HEK293 (cell line): ENCODE data around the gene PSORS1C2.

Experiments used
- CTCF ChIA-PET: fragments of 350-600 bp; formaldehyde crosslinking; extraction: SDS; loops from one replicate; lab custom pipeline; 2021; ENCODE audit warnings: antibody characterized with exemption; lab: Yijun Ruan, JAX
- POLR2A ChIA-PET: fragments of 300-600 bp; formaldehyde crosslinking; extraction: SDS; loops from one replicate; lab custom pipeline; 2020; ENCODE audit warnings: antibody characterized with exemption, inconsistent platforms; lab: Yijun Ruan, JAX
- H3K27ac ChIP-seq: fragments of 200-500 bp; sonication (Bioruptor generic); 2 replicates; pipeline ENCODE4 v1.5.1; 2014; ENCODE audit warnings: low read depth, low read length, control low read depth, inconsistent platforms; ENCODE audit errors: extremely low read depth
- H3K36me3 ChIP-seq, 2 experiments: fragments of 200-500 bp in 1 of 2; sonication (Bioruptor generic) in 1 of 2; 1 replicate in 1 of 2; 2 replicates in 1 of 2; pipeline ENCODE4 v1.5.1; 2014 to 2017; ENCODE audit warnings: inconsistent platforms in 2 of 2, low read length in 2 of 2; ENCODE audit not compliant: control insufficient read depth in 2 of 2, insufficient read depth in 1 of 2
- H3K4me1 ChIP-seq: fragments of 200-500 bp; sonication (Bioruptor generic); 2 replicates; pipeline ENCODE4 v1.5.1; 2014; ENCODE audit warnings: mild to moderate bottlenecking, low read length, inconsistent platforms; ENCODE audit not compliant: control insufficient read depth, insufficient read depth
- H3K4me3 ChIP-seq: 2 replicates; pipeline ENCODE4 v1.5.1; 2011; ENCODE audit warnings: low read depth, mild to moderate bottlenecking, control low read depth, low read length, moderate library complexity
- H3K9me3 ChIP-seq: fragments of 200-500 bp; sonication (Bioruptor generic); 2 replicates; pipeline ENCODE4 v1.5.1; 2014; ENCODE audit warnings: low read depth, low read length, inconsistent platforms; ENCODE audit not compliant: control insufficient read depth, insufficient read depth
- CTCF ChIP-seq: fragments of 450-650 bp; formaldehyde crosslinking; IDR thresholded peaks from 2 replicates; pipeline ENCODE4 v1.5.1; 2016; ENCODE audit warnings: missing biosample characterization, missing genetic modification characterization
- PRDM2 ChIP-seq: fragments of 450-650 bp; formaldehyde crosslinking; IDR thresholded peaks from 2 replicates; pipeline ENCODE4 v1.5.1; 2016; ENCODE audit warnings: missing biosample characterization, missing genetic modification characterization, borderline replicate concordance
- REPIN1 ChIP-seq: fragments of 450-650 bp; formaldehyde crosslinking; IDR thresholded peaks from 2 replicates; pipeline ENCODE4 v1.5.1; 2017; ENCODE audit warnings: missing biosample characterization, missing genetic modification characterization, low read depth
- REST ChIP-seq: fragments of 450-650 bp; formaldehyde crosslinking; IDR thresholded peaks from 2 replicates; pipeline ENCODE4 v1.5.1; 2016; ENCODE audit warnings: missing biosample characterization, missing genetic modification characterization
- SCRT1 ChIP-seq: fragments of 450-650 bp; formaldehyde crosslinking; IDR thresholded peaks from 2 replicates; pipeline ENCODE4 v1.5.1; 2016; ENCODE audit warnings: missing biosample characterization, missing genetic modification characterization, borderline replicate concordance
- SETDB1 ChIP-seq: IDR thresholded peaks from one replicate; pipeline ENCODE4 v1.6.1; 2017; ENCODE audit warnings: mild to moderate bottlenecking, low read length, moderate library complexity, mixed read lengths; ENCODE audit not compliant: insufficient read length
- SP3 ChIP-seq: fragments of 450-650 bp; formaldehyde crosslinking; IDR thresholded peaks from 2 replicates; pipeline ENCODE4 v1.5.1; 2016; ENCODE audit warnings: missing biosample characterization, missing genetic modification characterization
- ZFP41 ChIP-seq: fragments of 450-650 bp; formaldehyde crosslinking; IDR thresholded peaks from 2 replicates; pipeline ENCODE4 v1.5.1; 2016; ENCODE audit warnings: missing biosample characterization, missing genetic modification characterization, borderline replicate concordance
- ZNF16 ChIP-seq: fragments of 450-650 bp; formaldehyde crosslinking; IDR thresholded peaks from 2 replicates; pipeline ENCODE4 v1.5.1; 2016; ENCODE audit warnings: low read depth, missing biosample characterization, missing genetic modification characterization
- ZNF335 ChIP-seq: fragments of 450-650 bp; formaldehyde crosslinking; conservative IDR thresholded peaks from 2 replicates; pipeline ENCODE4 v1.5.1; 2016; ENCODE audit warnings: missing biosample characterization, missing genetic modification characterization
- ZNF366 ChIP-seq: fragments of 450-650 bp; formaldehyde crosslinking; conservative IDR thresholded peaks from 2 replicates; pipeline ENCODE4 v1.5.1; 2016; ENCODE audit warnings: missing biosample characterization, missing genetic modification characterization
- ZNF530 ChIP-seq: fragments of 450-650 bp; formaldehyde crosslinking; IDR thresholded peaks from 2 replicates; pipeline ENCODE4 v1.5.1; 2016; ENCODE audit warnings: low read depth, missing biosample characterization, missing genetic modification characterization
- ZNF560 ChIP-seq: fragments of 450-650 bp; formaldehyde crosslinking; IDR thresholded peaks from 2 replicates; pipeline ENCODE4 v1.5.1; 2017; ENCODE audit warnings: missing biosample characterization, missing genetic modification characterization, borderline replicate concordance
- ZNF571 ChIP-seq: fragments of 450-650 bp; formaldehyde crosslinking; IDR thresholded peaks from 2 replicates; pipeline ENCODE4 v1.5.0; 2017; ENCODE audit warnings: missing biosample characterization, missing genetic modification characterization
- ZNF658 ChIP-seq: fragments of 450-650 bp; formaldehyde crosslinking; IDR thresholded peaks from 2 replicates; pipeline ENCODE4; 2016; ENCODE audit warnings: missing biosample characterization, missing genetic modification characterization
- ZNF660 ChIP-seq: fragments of 450-650 bp; IDR thresholded peaks from 2 replicates; pipeline ENCODE4 v1.5.1; 2018; ENCODE audit warnings: missing biosample characterization, mild to moderate bottlenecking, missing genetic modification characterization
- ZNF776 ChIP-seq: fragments of 450-650 bp; formaldehyde crosslinking; IDR thresholded peaks from 2 replicates; pipeline ENCODE4 v1.5.0; 2017; ENCODE audit warnings: missing biosample characterization, missing genetic modification characterization, borderline replicate concordance

PSORS1C2 gene

GRCh38 chr6:31131595-31131994, 7.3 kb downstream of the PSORS1C2 start:
- no peak overlapping the region for H3K27ac ChIP-seq
- no peak for TF ChIP-seq ZNF776 (tag by site-specific recombination)
- TF ChIP-seq, all 188 proteins: peak for 0
- POLR2A ChIA-PET, result interaction anchor here (0.6 to 0.7 kb wide), 2 partner anchors 226 to 437 kb away, joined by 3 read pairs; no protein-coding TSS in a partner anchor
- H3K36me3 ChIP-seq, result no peaks in the 10 kb centered on the region
- no peaks in the 10 kb centered on the region for H3K4me1 ChIP-seq
- CTCF ChIA-PET, result interaction anchor here (0.6 to 11.3 kb wide), 9 partner anchors 16 to 676 kb away, joined by 3 to 100 read pairs (median 4); no protein-coding TSS in a partner anchor
- no peaks in the 10 kb centered on the region for H3K9me3 ChIP-seq
- no peak overlapping the region for H3K4me3 ChIP-seq

- Histone ChIP-seq H3K9me3 (no peaks in the 10 kb centered on the region), H3K27ac (no peak overlapping the region), H3K4me3 (no peak overlapping the region), H3K4me1 (no peaks in the 10 kb centered on the region), H3K36me3 (no peaks in the 10 kb centered on the region)
- no peak for TF ChIP-seq REST (tag by site-specific recombination)
- ChIA-PET POLR2A (interaction anchor here (0.7 to 1.2 kb wide), 2 partner anchors 11 to 516 kb away, joined by 3 to 6 read pairs; no protein-coding TSS in a partner anchor), CTCF (interaction anchor here (0.6 to 11.3 kb wide), 14 partner anchors 9 to 310 kb away, joined by 3 to 100 read pairs (median 3); partner anchors contain the start of genes PSORS1C1, PSORS1C2 and TCF19)
Observed at GRCh38 chr6:31130751-31131150, 8.1 kb downstream of the PSORS1C2 start.

GRCh38 chr6:31129130-31129529, 9.7 kb downstream of the PSORS1C2 start:
- CTCF ChIA-PET, result interaction anchor here (0.6 to 11.3 kb wide), 26 partner anchors 11 to 299 kb away, joined by 3 to 100 read pairs (median 4); partner anchors contain the start of genes C6orf15, PSORS1C1 and PSORS1C2

GRCh38 chr6:31128093-31128676, 10.7 kb downstream of the PSORS1C2 start:
- ChIA-PET POLR2A (no interaction called here), CTCF (interaction anchor here (0.5 to 11.3 kb wide), 31 partner anchors 12 to 811 kb away, joined by 3 to 100 read pairs (median 4); partner anchors contain the start of genes C6orf15, PSORS1C1 and PSORS1C2)
- TF ChIP-seq SP3 (no peak), ZNF658 (tag by site-specific recombination) (no peak), SCRT1 (tag by site-specific recombination) (no peak), ZNF366 (tag by site-specific recombination) (0 out of 2 replicates have a peak, but pooled peaks have one; percentile 31), PRDM2 (no peak), ZNF571 (no peak), SETDB1 (no peak), CTCF (tag by site-specific recombination) (peak; percentile 57; the same call in 1 of the 2 replicates), ZNF335 (tag by site-specific recombination) (0 out of 2 replicates have a peak, but pooled peaks have one; percentile 29), ZNF660 (tag by site-specific recombination) (peak; percentile 36; the same call in 1 of the 2 replicates)

More at GRCh38 chr6:31129130-31129529, 9.7 kb downstream of the PSORS1C2 start:
- H3K4me3 ChIP-seq, result no peak overlapping the region
- 0 out of 2 replicates have a peak, but pooled peaks cover 3% of the 10 kb centered on the region for H3K4me1 ChIP-seq
- H3K27ac ChIP-seq, result no peak overlapping the region
- H3K9me3 ChIP-seq, result no peaks in the 10 kb centered on the region
- TF ChIP-seq ZFP41 (no peak), ZNF560 (no peak), ZNF16 (tag by site-specific recombination) (no peak), REPIN1 (tag by site-specific recombination) (no peak), ZNF530 (tag by site-specific recombination) (no peak)
- no peaks in the 10 kb centered on the region for H3K36me3 ChIP-seq
- POLR2A ChIA-PET, result interaction anchor here (0.6 kb wide), 1 partner anchor 10 kb away, joined by 5 read pairs; no protein-coding TSS in a partner anchor

More at GRCh38 chr6:31128093-31128676, 10.7 kb downstream of the PSORS1C2 start:
- Histone ChIP-seq H3K4me3 (no peak overlapping the region), H3K4me1 (0 out of 2 replicates have a peak, but pooled peaks cover 3% of the 10 kb centered on the region), H3K9me3 (no peaks in the 10 kb centered on the region), H3K27ac (no peak overlapping the region), H3K36me3 (no peaks in the 10 kb centered on the region)
